Prostate gland (tissue), 2 donors: Measurements from ENCODE around the gene TGM2. TPM values are rescaled to one million over a fixed set of nuclear protein-coding genes. Genes with fewer than 3 reads are reported as not detected.

Experiments
- small RNA-seq, 2 donors: library from RNA; depleted of rRNA; stranded (forward); fragments of <200 nt; gene quantifications; one replicate each; pipeline ENCODE3, GENCODE V24; 2016
- total RNA-seq, 2 donors: library from RNA; depleted of rRNA; stranded (reverse); fragments of >200 nt; gene quantifications; one replicate each; pipeline ENCODE4 v1.1.0, GENCODE V29; 2016

The TGM2 gene
- total RNA-seq, 2 donors from 2014 or later, result 39.6 to 157 TPM

Small RNA genes within 50 kb of the gene (small RNA-seq; reads per million reads assigned to genes)
- 0 reads per million in 2 donors for gene RN7SL237P

Other genes with a start within 250 kb of the TGM2 start
- 10 to 100 TPM; 14.8 to 26.2 TPM for gene TTI1, start 131.8 kb downstream of the TGM2 start, total RNA-seq
- 10 to 100 TPM; 21.9 to 27.5 TPM for gene RPRD1B, start 131.5 kb downstream of the TGM2 start, total RNA-seq
- 10 to 100 TPM in 1 of 2 donors, 1 to 10 TPM in 1; 5.0 to 10.8 TPM for gene KIAA1755, start 95.5 kb upstream of the TGM2 start, total RNA-seq
- 1 to 10 TPM in 1 of 2 donors, under 1 TPM in 1; 0.41 to 4.5 TPM for gene BPI, start 138.9 kb upstream of the TGM2 start, total RNA-seq
- 1 to 10 TPM in 1 of 2 donors, not detected in 1; 1.1 TPM for gene LBP, start 181.2 kb upstream of the TGM2 start, total RNA-seq